Measurements from ENCODE around the gene RUBCN.
"Not testable (repeated sequence)": the region's sequence is repeated elsewhere in the genome, so short reads cannot be mapped to it uniquely, and the experiment has no call there.

DNA sequence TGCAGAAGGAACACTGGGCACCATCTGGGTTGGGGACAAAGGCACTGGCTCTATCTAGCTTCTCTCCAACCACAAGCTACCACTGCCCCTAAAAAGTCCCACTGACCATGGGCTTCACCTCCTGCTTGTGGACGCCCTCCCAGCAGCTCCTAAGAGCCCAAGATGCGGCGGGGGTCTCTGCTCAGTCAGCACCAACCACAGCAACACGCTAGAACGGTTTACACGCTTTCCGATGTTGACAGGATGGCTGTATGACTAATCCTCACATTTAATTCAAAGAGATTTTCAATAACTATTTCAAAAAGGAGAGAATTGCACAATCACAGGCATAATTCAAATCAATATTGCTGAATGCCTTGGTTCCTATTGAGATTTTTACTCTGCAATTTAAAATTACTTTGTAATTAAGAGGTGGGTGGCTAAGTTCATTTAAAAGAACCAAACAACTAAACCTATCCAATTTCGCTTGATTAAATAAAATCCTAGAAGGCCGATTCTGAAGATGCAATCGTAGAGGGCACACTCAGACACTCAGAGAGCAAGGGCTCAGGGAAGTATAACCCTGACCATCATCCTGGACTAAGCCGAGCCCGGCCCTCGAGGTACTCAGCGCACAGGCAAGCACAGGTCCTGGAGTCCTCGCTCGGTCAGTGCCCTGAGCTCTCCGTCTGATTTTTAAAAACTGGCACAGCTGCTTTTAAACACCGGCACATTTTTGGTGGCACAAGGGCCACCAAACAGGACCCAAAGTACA lies 110.1 kb downstream of the RUBCN start:
- TF ChIP-seq POLR2AphosphoS5 (IDR thresholded peaks at IDR 0.05; ENCODE audit: borderline replicate concordance, low read depth, low read length); FOXP2 (optimal IDR thresholded peaks at IDR 0.05; ENCODE audit: control extremely low read depth, extremely low read length, insufficient read depth): not testable (repeated sequence)
